Measurements from ENCODE around the gene PCSK7.
"Not testable (repeated sequence)": the region's sequence is repeated elsewhere in the genome, so short reads cannot be mapped to it uniquely, and the experiment has no call there.

Gene PCSK7, protein sequence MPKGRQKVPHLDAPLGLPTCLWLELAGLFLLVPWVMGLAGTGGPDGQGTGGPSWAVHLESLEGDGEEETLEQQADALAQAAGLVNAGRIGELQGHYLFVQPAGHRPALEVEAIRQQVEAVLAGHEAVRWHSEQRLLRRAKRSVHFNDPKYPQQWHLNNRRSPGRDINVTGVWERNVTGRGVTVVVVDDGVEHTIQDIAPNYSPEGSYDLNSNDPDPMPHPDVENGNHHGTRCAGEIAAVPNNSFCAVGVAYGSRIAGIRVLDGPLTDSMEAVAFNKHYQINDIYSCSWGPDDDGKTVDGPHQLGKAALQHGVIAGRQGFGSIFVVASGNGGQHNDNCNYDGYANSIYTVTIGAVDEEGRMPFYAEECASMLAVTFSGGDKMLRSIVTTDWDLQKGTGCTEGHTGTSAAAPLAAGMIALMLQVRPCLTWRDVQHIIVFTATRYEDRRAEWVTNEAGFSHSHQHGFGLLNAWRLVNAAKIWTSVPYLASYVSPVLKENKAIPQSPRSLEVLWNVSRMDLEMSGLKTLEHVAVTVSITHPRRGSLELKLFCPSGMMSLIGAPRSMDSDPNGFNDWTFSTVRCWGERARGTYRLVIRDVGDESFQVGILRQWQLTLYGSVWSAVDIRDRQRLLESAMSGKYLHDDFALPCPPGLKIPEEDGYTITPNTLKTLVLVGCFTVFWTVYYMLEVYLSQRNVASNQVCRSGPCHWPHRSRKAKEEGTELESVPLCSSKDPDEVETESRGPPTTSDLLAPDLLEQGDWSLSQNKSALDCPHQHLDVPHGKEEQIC
- total RNA-seq: 246 to 299 reads per million in 2 donors

DNA sequence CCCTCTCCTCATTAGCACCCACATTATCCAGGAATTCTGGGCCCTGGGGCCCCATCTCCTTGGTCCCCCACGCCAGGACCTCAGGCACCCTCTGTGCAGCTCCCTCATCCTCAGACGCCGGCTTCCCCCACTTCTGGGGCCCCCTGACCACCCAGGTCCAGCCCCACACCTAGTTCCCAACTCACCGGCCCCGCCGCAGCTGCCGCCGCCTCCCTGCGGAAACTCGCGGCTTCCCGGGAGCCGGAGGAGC, at the start of gene PCSK7:
PCSK7 (minus strand) TSS at position 232 of the 250 bp plus-strand sequence. CDS start 2,229 bp downstream, outside the sequence.
- DNase-seq: no peak

- DNase-seq: no peak
These were observed 49.3 kb upstream of the PCSK7 start for GRCh38 chr11:117281159-117281558.

- DNase-seq: no peak
These were observed 48.0 kb upstream of the PCSK7 start for GRCh38 chr11:117279711-117280376.

GRCh38 chr11:117278347-117278746, 46.5 kb upstream of the PCSK7 start:
- no peak for DNase-seq

- no peak for DNase-seq
These were observed 41.8 kb upstream of the PCSK7 start for GRCh38 chr11:117273550-117274289.

DNA sequence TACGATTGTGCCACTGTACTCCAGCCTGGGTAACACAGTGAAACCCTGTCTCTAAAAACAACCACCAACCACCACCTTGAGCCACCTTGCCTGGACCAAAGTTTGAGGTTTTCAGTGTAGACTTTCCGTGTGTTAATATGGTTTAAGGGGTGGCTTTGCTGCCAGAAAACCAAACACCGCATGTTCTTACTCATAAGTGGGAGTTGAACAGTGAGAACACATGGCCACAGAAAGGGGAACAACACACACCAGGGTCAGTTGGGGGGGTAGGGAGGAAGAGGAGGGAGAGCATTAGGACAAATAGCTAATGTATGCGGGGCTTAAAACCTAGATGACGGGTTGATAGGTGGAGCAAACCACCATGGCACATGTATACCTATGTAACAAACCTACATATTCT, 40.3 kb upstream of the PCSK7 start:
- DNase-seq: not testable (repeated sequence)

DNA sequence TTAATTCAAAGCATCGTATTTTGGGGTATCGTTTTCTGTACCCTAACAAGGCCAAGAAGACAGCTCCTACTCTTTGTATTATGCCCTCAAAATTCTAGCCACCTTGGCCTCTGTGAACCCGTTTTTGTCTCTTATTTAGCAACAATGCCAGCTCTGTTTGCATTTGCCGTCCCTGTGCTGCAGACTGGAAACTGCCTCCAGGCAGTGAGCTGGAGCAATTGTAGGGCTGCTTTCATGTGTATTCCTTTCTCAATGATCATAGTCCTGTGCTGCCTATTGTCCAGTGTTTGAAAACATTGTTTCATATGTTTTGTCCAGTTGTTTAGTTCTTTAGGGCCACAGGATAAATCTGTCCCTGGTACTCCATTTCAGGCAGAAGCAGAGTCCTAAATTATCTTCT, 39.3 kb upstream of the PCSK7 start:
- DNase-seq: no peak

DNA sequence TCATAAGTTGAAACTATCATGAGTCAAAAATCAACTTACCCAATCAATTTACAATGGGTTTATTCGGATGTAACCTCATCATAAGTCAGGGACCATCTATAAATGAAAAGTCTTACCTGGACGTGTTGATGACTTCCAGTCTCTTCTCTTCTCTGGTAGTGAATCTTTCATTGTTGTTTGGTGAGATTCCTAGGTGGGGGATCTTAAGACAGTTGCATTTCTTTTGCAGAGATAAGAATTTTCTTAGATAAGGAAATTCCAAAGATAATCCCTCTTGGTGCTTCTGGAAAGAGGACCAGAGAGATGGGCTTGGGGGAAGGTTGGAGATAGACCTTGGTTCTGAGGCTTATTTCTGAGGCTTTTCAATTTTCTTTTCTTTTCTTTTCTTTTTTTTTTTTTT, 38.0 kb upstream of the PCSK7 start:
- DNase-seq: no peak

GRCh38 chr11:117265745-117266144, 33.9 kb upstream of the PCSK7 start:
- no peak for DNase-seq

DNA sequence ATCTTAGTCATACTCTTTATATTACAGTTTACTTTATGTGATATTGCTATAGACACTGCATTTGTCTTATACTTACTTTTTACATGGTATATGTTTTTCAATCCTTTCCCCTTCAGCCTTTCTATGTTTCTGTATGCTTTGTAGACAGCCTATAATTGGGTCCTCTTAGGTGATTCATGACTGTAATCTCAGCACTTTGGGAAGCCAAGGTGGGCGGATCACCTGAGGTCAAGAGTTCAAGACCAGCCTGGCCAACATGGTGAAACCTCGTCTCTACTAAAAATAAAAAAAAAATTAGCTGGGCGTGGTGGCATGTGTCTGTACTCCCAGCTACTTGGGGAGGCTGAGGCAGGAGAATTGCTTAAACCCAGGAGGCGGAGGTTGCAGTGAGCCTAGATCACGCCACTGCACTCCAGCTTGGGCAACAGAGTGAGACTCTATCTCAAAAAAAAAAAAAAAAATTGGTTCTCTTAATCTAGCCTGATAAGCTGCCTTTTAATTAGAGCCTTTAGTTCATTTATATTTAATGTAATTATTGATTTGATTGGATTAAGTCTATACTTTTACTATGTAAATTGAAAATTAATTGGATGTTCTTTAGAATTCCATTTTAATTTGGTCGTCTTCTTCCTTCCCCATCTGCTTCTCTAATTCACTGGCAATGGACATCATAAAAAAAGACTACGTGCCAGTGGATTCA, 32.9 kb upstream of the PCSK7 start:
- DNase-seq: not testable (repeated sequence)

- DNase-seq: no peak
These were observed 27.5 kb upstream of the PCSK7 start for GRCh38 chr11:117259417-117259816.

GRCh38 chr11:117258576-117258975, 26.7 kb upstream of the PCSK7 start:
- no peak for DNase-seq

GRCh38 chr11:117256573-117256972, 24.7 kb upstream of the PCSK7 start:
- DNase-seq: no peak

- no peak for DNase-seq
These were observed 24.1 kb upstream of the PCSK7 start for GRCh38 chr11:117255966-117256365.

GRCh38 chr11:117251506-117251905, 19.6 kb upstream of the PCSK7 start:
- no peak for DNase-seq

GRCh38 chr11:117249571-117249970, 17.7 kb upstream of the PCSK7 start:
- no peak for DNase-seq

- DNase-seq: no peak
These were observed 16.5 kb upstream of the PCSK7 start for GRCh38 chr11:117248341-117248740.

GRCh38 chr11:117239295-117239694, 7.4 kb upstream of the PCSK7 start:
- no peak for DNase-seq

DNA sequence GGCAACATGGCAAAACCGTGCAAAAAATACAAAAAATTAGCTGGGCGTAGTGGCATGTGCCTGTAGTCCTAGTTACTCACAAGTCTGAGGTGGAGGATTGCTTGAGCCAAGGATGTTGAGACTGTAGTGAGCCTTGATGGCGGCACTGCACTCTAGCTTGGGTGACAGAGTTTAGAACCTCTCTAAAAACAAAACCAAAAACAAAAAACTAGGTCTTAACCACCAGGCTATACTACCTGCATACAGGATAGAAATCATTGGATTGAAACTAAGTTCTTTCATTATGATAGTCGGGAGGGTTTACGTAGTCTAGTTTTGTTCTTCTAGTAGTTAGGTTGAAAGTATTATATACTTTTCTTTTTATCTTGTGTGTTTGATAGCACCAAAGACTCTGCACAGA, 6.3 kb upstream of the PCSK7 start:
- DNase-seq: no peak

- no peak for DNase-seq
These were observed 1.1 kb upstream of the PCSK7 start for GRCh38 chr11:117232911-117233409.

GRCh38 chr11:117232092-117232878, 412 bp upstream of the PCSK7 start, which contains the start of gene RNF214:
Gene RNF214 (plus strand): TSS chr11:117232671. CDS start chr11:117234273, 1,602 bp downstream.
- DNase-seq: peak; percentile 68

All from T-helper 9 cell (primary cell).